Astrocyte (in vitro differentiated cells and primary cell): ENCODE data around the gene TRAPPC3. TPM values are rescaled to one million over a fixed set of nuclear protein-coding genes. Genes with fewer than 3 reads are reported as not detected.

Experiments
- DNase-seq: peaks from one replicate; pipeline ENCODE4 v3.0.0-alpha.2; 2010; ENCODE audit warnings: low read depth
- FAIRE-seq: peaks from 2 replicates; lab custom pipeline; 2011; peaks lifted over from hg19 to GRCh38; lab: Jason Lieb, UNC
- H2AFZ ChIP-seq: 2 replicates; pipeline ENCODE4 v1.6.0; 2012; ENCODE audit warnings: low read depth, low read length, inconsistent platforms
- H3K27ac ChIP-seq: 2 replicates; pipeline ENCODE4 v1.5.1; 2011; ENCODE audit warnings: low read depth, low read length, inconsistent platforms
- H3K27me3 ChIP-seq: 2 replicates; pipeline ENCODE4 v1.6.0; 2011; ENCODE audit warnings: low read length, inconsistent platforms; ENCODE audit not compliant: insufficient read depth
- H3K36me3 ChIP-seq: 2 replicates; pipeline ENCODE4 v1.5.1; 2011; ENCODE audit warnings: low read length, inconsistent platforms; ENCODE audit not compliant: insufficient read depth
- H3K4me1 ChIP-seq: 2 replicates; pipeline ENCODE4 v1.5.1; 2011; ENCODE audit warnings: low read length, inconsistent platforms; ENCODE audit not compliant: insufficient read depth
- H3K4me2 ChIP-seq: 2 replicates; pipeline ENCODE4 v1.6.0; 2012; ENCODE audit warnings: low read length, inconsistent platforms
- H3K4me3 ChIP-seq: 2 replicates; pipeline ENCODE4 v1.5.1; 2011; ENCODE audit warnings: low read depth, mild to moderate bottlenecking, low read length, inconsistent platforms; ENCODE audit not compliant: insufficient read depth
- H3K79me2 ChIP-seq: 2 replicates; pipeline ENCODE4 v1.6.0; 2012; ENCODE audit warnings: mild to moderate bottlenecking, low read length, inconsistent platforms; ENCODE audit not compliant: insufficient read depth
- H3K9ac ChIP-seq: 2 replicates; pipeline ENCODE4 v1.6.0; 2012; ENCODE audit warnings: mild to moderate bottlenecking, low read length, inconsistent platforms
- H3K9me3 ChIP-seq: 2 replicates; pipeline ENCODE4 v1.5.1; 2012; ENCODE audit warnings: low read depth, mild to moderate bottlenecking, low read length, inconsistent platforms; ENCODE audit not compliant: insufficient read depth
- H4K20me1 ChIP-seq: 2 replicates; pipeline ENCODE4 v1.6.0; 2012; ENCODE audit warnings: low read length, inconsistent platforms; ENCODE audit not compliant: insufficient read depth
- H3K27ac Mint-ChIP-seq: one replicate; pipeline ENCODE4 v1.8.0; 2021; ENCODE audit warnings: mild to moderate bottlenecking, mixed read lengths; ENCODE audit not compliant: unreplicated experiment
- H3K27me3 Mint-ChIP-seq: one replicate; pipeline ENCODE4 v1.8.0; 2021; ENCODE audit warnings: low read depth, mixed read lengths; ENCODE audit not compliant: unreplicated experiment
- H3K36me3 Mint-ChIP-seq: one replicate; pipeline ENCODE4 v1.8.0; 2021; ENCODE audit warnings: low read depth, mixed read lengths; ENCODE audit not compliant: unreplicated experiment
- H3K4me1 Mint-ChIP-seq: one replicate; pipeline ENCODE4 v1.8.0; 2021; ENCODE audit warnings: low read depth, mixed read lengths; ENCODE audit not compliant: unreplicated experiment
- H3K4me3 Mint-ChIP-seq: one replicate; pipeline ENCODE4 v1.8.0; 2021; ENCODE audit warnings: mild to moderate bottlenecking, moderate library complexity, mixed read lengths; ENCODE audit not compliant: unreplicated experiment
- H3K9me3 Mint-ChIP-seq: one replicate; pipeline ENCODE4 v1.8.0; 2021; ENCODE audit warnings: mild to moderate bottlenecking, mixed read lengths; ENCODE audit not compliant: unreplicated experiment
- EZH2 ChIP-seq: IDR thresholded peaks from 2 replicates; pipeline ENCODE4 v1.6.1; 2012; ENCODE audit warnings: mild to moderate bottlenecking, low read length, inconsistent platforms; ENCODE audit not compliant: insufficient read depth
- total RNA-seq: library from RNA; stranded (reverse); gene quantifications from 2 replicates; pipeline ENCODE4 v1.2.1, GENCODE V29; 2021
- TF ChIP-seq, protein P1 (sequence below): IDR thresholded peaks from 2 replicates; pipeline ENCODE4 v1.5.1; 2011; ENCODE audit warnings: low read depth, mild to moderate bottlenecking, inconsistent platforms, low read length, moderate library complexity; ENCODE audit not compliant: insufficient read depth

TRAPPC3 gene
- total RNA-seq, 1 donor from 2014 or later = 87.1 TPM

DNA sequence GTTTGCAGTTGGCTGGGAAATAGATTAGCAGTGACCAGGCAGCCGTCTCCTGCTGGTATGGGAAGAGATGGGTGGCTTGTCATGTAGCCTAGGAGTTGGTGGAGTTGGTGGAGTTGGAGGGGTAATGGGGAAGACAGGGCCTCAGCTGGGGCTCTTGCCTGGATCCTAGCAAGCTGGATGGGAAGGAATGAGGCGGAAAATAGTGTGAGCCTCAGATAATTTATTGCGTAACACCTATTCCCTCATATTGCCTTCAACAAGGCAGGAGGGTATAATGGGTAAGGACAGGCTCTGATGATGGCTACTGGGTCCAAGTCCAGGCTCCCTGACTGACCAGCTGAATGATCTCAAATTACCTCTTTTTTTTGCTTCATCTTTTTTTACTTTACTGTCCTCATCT, 19.2 kb upstream of the TRAPPC3 start:
- Histone ChIP-seq H2AFZ (no peak overlapping the region), H3K4me1 (peaks cover 33% of the 10 kb centered on the region), H3K36me3 (peaks cover 39% of the 10 kb centered on the region), H3K4me3 (no peak overlapping the region), H3K79me2 (peaks cover 97% of the 10 kb centered on the region), H3K9ac (no peak overlapping the region), H3K9me3 (no peaks in the 10 kb centered on the region), H3K27ac (peak overlapping the region; percentile 5), H3K27me3 (no peaks in the 10 kb centered on the region), H3K4me2 (no peak overlapping the region), H4K20me1 (peaks cover 97% of the 10 kb centered on the region)
- H3K36me3 Mint-ChIP-seq = peaks cover 29% of the 10 kb centered on the region
- H3K4me3 Mint-ChIP-seq = peak overlapping the region; percentile 40
- H3K9me3 Mint-ChIP-seq = no peaks in the 10 kb centered on the region
- no peak for DNase-seq
- H3K27ac Mint-ChIP-seq = peak overlapping the region; percentile 79
- peaks cover 40% of the 10 kb centered on the region for H3K4me1 Mint-ChIP-seq
- TF ChIP-seq, protein P1, sequence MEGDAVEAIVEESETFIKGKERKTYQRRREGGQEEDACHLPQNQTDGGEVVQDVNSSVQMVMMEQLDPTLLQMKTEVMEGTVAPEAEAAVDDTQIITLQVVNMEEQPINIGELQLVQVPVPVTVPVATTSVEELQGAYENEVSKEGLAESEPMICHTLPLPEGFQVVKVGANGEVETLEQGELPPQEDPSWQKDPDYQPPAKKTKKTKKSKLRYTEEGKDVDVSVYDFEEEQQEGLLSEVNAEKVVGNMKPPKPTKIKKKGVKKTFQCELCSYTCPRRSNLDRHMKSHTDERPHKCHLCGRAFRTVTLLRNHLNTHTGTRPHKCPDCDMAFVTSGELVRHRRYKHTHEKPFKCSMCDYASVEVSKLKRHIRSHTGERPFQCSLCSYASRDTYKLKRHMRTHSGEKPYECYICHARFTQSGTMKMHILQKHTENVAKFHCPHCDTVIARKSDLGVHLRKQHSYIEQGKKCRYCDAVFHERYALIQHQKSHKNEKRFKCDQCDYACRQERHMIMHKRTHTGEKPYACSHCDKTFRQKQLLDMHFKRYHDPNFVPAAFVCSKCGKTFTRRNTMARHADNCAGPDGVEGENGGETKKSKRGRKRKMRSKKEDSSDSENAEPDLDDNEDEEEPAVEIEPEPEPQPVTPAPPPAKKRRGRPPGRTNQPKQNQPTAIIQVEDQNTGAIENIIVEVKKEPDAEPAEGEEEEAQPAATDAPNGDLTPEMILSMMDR = no peak
- no peak for TF ChIP-seq EZH2
- FAIRE-seq = no peak
- no peaks in the 10 kb centered on the region for H3K27me3 Mint-ChIP-seq

DNA sequence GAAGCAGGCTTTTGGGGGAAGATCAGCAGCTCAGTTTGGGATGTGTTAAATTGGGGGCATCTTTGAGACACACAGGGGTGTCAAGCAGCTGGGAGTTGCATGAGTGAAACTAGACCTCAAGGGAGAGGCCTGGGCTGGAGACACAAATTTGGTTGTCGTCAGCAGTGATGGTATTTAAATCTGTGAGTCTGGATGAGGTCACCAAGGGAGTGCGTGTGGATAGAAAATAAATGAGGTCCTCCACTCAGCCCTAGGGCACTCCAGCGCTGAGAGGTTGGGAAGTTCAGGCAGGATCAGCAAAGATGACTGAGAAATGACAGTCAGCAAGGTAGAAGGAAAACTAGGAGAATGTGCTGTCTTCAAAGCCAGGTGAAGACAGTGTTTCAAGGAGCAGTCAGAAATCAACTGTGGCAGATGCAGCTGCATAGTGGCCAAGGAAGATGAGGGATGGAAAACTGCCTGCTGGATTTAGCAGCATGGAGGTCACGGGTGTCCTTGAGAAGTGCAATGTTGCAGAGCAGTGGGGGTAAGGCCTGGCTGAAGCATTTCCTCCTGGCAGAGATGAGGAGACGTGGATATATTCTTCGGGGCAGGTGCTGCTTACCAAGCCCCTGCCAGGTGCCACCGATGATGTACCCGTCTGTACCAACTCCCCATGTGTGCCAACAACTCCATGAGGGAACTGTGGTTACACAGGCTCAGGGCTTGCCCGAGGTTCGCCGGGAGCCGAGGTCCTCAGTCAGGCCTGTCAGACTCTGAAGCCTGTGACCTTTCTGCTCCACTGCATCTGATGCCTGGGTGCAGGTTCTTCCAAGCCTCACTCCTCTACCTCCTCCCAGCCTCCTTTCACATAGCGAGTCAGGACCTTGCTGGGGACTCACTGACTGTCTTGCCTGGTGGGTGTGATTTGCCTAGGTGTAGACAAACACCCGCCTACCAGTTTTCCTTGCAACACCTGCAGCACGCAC, 17.9 kb upstream of the TRAPPC3 start:
- peak overlapping the region; percentile 65 for H3K9ac ChIP-seq
- H2AFZ ChIP-seq = no peak overlapping the region
- H3K4me2 ChIP-seq = peak overlapping the region; percentile 53
- H3K27ac ChIP-seq = peak overlapping the region; percentile 80
- H3K4me3 ChIP-seq = no peak overlapping the region
- H3K9me3 Mint-ChIP-seq = no peaks in the 10 kb centered on the region
- no peak for TF ChIP-seq EZH2
- TF ChIP-seq, protein P1 = no peak
- peaks cover 97% of the 10 kb centered on the region for H3K79me2 ChIP-seq
- peaks cover 40% of the 10 kb centered on the region for H3K4me1 Mint-ChIP-seq
- peaks cover 21% of the 10 kb centered on the region for H3K36me3 Mint-ChIP-seq
- no peak for FAIRE-seq
- H3K4me3 Mint-ChIP-seq = no peak overlapping the region
- peak; percentile 60 for DNase-seq
- H3K36me3 ChIP-seq = peaks cover 30% of the 10 kb centered on the region
- H3K9me3 ChIP-seq = no peaks in the 10 kb centered on the region
- no peaks in the 10 kb centered on the region for H3K27me3 Mint-ChIP-seq
- no peaks in the 10 kb centered on the region for H3K27me3 ChIP-seq
- H4K20me1 ChIP-seq = peaks cover 97% of the 10 kb centered on the region
- peak overlapping the region; percentile 4 for H3K27ac Mint-ChIP-seq
- peaks cover 23% of the 10 kb centered on the region for H3K4me1 ChIP-seq

DNA sequence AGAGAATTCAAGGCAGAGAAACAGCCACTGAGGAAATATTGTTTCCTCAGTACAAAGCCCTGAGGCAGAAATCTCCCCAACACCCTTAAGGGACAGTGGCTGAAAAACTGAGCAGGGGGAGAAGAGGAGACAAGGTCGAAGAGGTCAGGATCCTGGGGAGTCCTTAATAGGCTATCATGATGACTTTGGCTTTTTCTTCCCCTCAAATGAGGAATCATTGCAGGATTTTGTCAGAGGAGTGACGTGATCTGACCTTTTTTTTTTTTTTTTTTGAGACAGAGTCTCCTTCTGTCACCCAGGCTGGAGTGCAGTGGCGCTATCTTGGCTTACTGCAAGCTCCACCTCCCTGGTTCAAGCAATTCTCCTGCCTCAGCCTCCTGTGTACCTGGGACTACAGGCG, 16.9 kb upstream of the TRAPPC3 start:
- FAIRE-seq (no peak), DNase-seq (no peak)
- H3K4me1 ChIP-seq = peaks cover 30% of the 10 kb centered on the region
- no peak overlapping the region for H3K4me3 ChIP-seq
- peak overlapping the region; percentile 47 for H3K27ac ChIP-seq
- peak overlapping the region; percentile 65 for H3K9ac ChIP-seq
- Mint-ChIP-seq H3K36me3 (peaks cover 14% of the 10 kb centered on the region), H3K27ac (no peak overlapping the region), H3K9me3 (no peaks in the 10 kb centered on the region), H3K4me1 (peaks cover 51% of the 10 kb centered on the region), H3K4me3 (peak overlapping the region; percentile 50), H3K27me3 (no peaks in the 10 kb centered on the region)
- H3K9me3 ChIP-seq = no peaks in the 10 kb centered on the region
- H4K20me1 ChIP-seq = peaks cover 98% of the 10 kb centered on the region
- no peaks in the 10 kb centered on the region for H3K27me3 ChIP-seq
- peak overlapping the region; percentile 17 for H3K4me2 ChIP-seq
- peaks cover 99% of the 10 kb centered on the region for H3K79me2 ChIP-seq
- peaks cover 27% of the 10 kb centered on the region for H3K36me3 ChIP-seq
- TF ChIP-seq, protein P1 = no peak
- TF ChIP-seq EZH2 = no peak
- no peak overlapping the region for H2AFZ ChIP-seq
